Retinal pigment epithelial cell (primary cell): ENCODE measurements around the gene KIF26B.

Source experiments
- DNase-seq: peaks from one replicate; pipeline ENCODE4 v3.0.0-alpha.2; 2010; ENCODE audit warnings: low read depth
- H3K4me3 ChIP-seq: 2 replicates; pipeline ENCODE4 v1.5.1; 2011; ENCODE audit warnings: mild to moderate bottlenecking, low read length, control low read depth, moderate library complexity
- CTCF ChIP-seq: conservative IDR thresholded peaks from 2 replicates; pipeline ENCODE4 v1.5.1; 2011; ENCODE audit warnings: low read depth, low read length, control low read depth, inconsistent platforms

KIF26B gene

GRCh38 chr1:245686006-245686405, 531.2 kb downstream of the KIF26B start:
- no peak overlapping the region for H3K4me3 ChIP-seq
- DNase-seq: no peak
- TF ChIP-seq CTCF: no peak

- no peak for DNase-seq
These were observed 531.8 kb downstream of the KIF26B start for GRCh38 chr1:245686446-245687030.

DNA sequence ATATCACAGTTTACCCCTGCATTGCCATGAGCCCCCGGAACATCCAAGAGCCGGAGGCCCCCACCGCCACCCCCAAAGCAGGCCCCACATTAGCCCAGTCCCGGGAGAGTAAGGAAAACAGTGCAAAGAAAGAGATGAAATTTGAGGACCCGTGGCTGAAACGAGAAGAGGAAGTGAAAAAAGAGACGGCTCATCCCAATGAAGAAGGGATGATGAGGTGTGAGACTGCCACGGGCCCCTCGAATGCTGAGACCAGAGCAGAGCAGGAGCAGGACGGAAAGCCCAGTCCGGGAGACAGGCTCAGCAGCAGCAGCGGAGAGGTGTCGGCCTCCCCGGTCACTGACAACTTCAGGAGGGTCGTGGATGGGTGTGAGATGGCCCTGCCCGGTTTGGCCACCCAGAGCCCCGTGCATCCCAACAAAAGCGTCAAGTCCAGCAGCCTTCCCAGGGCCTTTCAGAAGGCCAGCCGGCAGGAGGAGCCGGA, 532.4 kb downstream of the KIF26B start:
- peak; percentile 6 for TF ChIP-seq CTCF
- no peak overlapping the region for H3K4me3 ChIP-seq
- DNase-seq: no peak

More at GRCh38 chr1:245686446-245687030, 531.8 kb downstream of the KIF26B start:
- TF ChIP-seq CTCF: no peak
- H3K4me3 ChIP-seq: no peak overlapping the region

DNA sequence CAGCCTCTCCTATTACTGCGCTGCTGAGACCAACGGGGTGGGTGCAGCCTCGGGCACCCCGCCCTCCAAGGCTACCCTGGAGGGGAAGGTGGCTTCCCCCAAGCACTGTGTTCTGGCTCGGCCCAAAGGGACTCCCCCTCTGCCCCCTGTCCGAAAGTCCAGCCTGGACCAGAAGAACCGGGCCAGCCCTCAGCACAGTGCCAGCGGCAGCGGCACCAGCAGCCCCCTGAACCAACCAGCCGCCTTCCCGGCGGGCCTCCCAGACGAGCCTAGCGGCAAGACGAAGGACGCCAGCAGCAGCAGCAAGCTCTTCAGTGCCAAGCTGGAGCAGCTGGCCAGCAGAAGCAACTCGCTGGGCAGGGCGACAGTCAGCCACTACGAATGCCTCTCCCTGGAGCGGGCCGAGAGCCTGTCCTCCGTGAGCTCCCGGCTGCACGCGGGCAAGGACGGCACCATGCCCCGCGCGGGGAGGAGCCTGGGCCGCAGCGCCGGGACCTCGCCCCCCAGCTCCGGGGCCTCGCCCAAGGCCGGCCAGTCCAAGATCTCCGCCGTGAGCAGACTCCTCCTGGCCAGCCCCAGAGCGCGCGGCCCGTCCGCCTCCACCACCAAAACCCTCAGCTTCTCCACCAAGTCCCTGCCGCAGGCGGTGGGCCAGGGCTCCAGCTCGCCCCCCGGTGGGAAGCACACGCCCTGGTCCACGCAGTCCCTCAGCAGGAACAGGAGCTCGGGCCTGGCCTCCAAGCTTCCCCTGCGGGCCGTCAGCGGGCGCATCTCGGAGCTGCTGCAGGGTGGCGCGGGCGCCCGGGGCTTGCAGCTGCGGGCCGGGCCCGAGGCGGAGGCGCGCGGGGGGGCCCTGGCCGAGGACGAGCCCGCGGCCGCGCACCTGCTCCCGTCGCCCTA, 533.1 kb downstream of the KIF26B start:
- DNase-seq: no peak
- peak; percentile 17 for TF ChIP-seq CTCF
- peak overlapping the region; percentile 37 for H3K4me3 ChIP-seq

GRCh38 chr1:245688536-245689453, 534.0 kb downstream of the KIF26B start:
- TF ChIP-seq CTCF: no peak
- no peak for DNase-seq
- H3K4me3 ChIP-seq: no peak overlapping the region

GRCh38 chr1:245690156-245690690, 535.4 kb downstream of the KIF26B start:
- DNase-seq: no peak
- TF ChIP-seq CTCF: no peak
- no peak overlapping the region for H3K4me3 ChIP-seq
